GM21360 (cell line): ENCODE data around the gene KRTAP10-5.
"Not testable (repeated sequence)": the region's sequence is repeated elsewhere in the genome, so short reads cannot be mapped to it uniquely, and the experiment has no call there.

Experiments
- ATAC-seq: cut with Tn5 transposase; IDR thresholded peaks from one replicate; pipeline ENCODE4 v1.9.1; 2021; ENCODE audit warnings: mild to moderate bottlenecking, moderate library complexity; ENCODE audit not compliant: unreplicated experiment

The KRTAP10-5 gene

DNA sequence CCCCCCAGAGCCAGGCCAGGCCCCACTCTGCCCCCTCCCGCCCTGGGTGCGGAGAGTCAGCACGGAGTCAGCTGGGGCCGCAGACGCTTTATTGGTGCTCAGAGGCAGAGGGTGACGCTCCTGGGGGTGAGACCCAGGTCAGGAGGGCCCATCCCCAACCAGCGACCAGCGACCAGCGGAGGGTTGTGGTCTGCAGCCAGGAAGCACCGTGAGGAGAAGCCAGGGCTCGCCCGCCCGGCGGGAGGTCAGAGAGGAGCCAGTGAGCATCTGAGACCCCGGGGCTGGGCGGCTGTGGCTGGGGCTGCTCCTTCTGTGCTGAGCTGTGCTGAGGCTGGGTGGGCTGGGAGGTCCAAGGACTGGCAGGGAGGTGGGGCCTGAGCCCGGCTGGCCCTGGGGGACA, 30.1 kb downstream of the KRTAP10-5 start:
- not testable (repeated sequence) for ATAC-seq

DNA sequence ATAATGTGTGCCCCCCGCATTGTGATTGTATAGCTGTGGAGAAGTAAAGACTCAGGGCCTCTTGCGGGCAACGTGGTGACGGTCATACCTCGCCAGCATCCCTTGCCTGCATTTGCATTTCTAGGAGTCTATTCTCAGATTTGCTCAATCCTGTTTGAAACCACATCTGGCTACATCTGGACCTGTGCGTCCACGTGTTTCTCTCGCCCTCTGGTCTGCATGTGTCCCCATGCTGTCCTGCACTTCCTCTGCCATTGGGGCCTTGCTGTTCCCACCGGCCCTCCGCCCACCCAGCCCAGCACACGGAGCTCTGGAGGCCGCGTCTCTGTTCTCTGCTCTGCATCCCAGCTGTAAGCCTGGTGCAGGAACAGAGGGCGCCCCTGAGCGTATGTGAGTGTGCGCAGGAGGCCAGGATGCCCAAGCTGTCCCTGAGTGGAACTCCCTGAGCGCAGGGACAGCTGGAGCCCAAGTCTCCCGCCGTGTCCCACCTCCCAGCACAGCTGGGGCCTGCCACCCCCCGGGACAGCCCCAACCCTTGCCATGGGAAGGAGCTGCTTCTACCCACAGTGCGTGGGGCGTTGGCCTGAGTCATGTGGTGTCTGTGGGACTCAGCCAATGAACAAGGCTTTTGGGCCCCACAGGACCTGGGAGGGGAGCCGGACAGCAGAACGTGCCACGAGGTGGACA, 30.7 kb downstream of the KRTAP10-5 start:
- ATAC-seq, result no peak

DNA sequence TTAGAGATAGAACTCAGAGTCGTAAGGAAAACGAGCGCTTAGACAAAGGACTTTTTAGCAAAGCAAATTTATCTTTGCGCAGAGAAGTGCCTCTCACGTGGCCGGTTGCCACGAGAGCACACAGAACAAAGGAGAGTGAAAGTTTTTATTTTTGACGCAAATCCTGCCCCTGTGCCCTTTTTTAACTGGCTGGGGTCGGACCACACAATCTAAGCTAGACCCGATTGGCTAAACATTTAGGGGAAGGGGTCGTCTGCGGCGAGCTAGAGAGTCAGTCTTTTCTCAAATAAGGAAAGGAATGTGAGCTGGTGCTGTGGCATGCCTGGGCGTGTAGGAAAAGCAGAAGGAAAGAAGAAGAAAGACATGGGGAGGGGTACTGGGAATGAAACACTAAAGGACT, 31.5 kb downstream of the KRTAP10-5 start:
- ATAC-seq, result no peak

DNA sequence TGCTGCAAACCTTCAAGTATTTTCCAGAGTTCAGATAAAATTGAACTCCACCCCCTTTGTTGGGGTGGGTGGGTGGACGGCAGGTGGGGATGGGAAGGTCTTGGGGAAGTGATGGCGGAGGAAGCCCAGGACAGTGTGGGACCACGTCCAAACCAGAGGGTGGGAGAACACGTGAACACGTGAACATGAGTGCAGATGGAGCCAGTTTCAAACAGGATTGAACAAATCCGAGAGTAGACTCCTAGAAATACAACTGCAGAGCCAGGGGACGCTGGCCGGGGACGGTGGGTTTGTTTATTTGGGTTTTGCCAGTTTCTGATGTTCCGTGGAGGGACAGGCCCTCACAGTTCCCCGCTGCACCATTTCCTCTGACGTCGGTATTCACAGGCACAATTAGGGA, 32.0 kb downstream of the KRTAP10-5 start:
- ATAC-seq, result no peak

DNA sequence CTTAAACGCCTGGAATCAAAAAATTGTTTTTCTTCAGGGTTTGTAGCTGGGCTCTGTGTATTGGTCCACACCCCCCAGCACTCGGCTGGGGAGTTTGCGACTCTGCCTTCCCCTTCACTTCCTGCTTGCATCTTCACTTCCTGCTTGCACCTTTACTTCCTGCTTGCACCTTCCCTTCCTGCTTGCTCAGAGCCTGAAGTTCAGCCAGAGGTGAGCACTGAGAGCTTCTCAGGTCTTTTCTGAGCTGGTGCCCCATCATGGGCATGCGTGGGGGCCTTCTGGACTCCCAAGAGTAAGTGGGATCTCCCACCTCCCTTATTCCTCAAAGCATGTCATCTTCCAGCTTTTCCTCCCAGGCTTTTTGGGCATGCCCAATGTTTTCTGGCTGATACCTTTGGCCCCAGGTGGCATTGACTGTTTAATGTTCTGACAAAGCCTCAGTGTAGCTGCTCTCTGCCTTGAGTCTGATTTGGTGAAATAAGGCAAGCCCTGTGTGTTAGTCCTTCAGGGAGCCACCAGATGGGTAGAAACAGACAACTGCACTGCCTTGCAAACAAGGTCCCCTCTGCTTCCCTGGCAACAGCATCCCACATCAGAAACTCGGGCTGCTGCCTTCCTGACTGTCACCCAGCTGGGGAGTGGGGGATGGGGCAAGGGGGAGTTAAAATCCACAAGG, 32.6 kb downstream of the KRTAP10-5 start:
- ATAC-seq, result no peak

DNA sequence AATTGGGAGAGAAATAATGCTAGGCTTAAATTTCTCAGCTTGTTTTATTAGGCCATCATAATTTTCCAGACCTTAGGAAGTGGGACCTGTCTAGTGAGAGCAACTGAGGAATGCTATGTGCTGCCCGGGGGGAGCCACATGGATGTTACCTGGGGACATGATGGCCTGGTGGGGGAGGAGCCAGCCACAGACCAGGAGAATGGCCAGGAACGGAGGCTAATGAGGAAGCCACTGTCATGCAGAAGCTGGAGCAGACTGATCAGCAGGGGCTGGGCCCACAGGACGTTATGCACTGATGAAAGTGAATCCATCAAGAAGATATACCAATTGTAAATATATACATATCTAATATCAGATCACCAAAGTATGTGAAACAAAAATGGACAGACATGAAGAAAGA, 35.8 kb downstream of the KRTAP10-5 start:
- no peak for ATAC-seq

DNA sequence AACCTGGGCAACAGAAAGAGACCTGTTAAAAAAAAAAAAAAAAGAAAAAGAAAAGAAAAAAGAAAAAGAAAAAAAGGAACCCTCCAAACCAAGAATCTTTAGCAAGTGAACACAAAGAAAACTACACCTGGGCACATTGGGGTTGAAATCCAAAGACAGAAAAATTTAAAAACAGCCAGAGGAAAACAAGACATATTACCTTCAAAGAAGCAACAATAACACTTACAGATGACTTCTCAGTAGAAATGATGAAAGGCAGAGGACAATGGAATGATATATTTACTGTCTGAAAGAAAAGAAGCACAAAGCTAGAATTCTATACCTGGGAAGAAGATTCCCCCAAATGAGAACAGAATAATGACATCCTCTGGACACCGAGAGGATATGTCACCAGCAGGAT, 37.7 kb downstream of the KRTAP10-5 start:
- ATAC-seq, result no peak

DNA sequence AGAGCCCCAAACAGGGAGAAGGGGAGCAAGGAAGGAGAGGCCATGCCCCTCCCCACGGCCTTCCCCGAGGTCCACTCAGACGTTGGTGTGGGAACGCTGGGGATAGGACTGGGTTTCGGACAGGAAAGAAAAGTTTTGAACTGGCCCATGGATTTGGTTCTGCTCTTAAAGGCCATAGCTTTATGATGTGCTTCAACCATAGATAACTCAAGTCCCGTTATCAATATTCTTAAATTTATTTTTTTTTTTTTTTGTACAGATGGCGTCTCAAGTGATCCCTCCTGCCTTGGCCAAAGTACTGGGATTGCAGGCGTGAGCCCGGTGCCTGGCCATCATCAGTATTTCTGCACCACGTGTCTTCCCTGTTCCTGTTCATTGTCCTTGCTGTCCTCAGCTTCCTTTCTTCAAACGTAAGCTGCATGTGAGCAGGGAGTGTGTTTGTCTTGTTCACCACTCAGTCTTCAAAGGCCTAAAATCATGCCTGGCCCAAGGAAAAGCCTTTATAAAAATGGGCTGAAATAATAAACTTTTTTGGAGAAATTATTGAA, 39.6 kb downstream of the KRTAP10-5 start:
- no peak for ATAC-seq

DNA sequence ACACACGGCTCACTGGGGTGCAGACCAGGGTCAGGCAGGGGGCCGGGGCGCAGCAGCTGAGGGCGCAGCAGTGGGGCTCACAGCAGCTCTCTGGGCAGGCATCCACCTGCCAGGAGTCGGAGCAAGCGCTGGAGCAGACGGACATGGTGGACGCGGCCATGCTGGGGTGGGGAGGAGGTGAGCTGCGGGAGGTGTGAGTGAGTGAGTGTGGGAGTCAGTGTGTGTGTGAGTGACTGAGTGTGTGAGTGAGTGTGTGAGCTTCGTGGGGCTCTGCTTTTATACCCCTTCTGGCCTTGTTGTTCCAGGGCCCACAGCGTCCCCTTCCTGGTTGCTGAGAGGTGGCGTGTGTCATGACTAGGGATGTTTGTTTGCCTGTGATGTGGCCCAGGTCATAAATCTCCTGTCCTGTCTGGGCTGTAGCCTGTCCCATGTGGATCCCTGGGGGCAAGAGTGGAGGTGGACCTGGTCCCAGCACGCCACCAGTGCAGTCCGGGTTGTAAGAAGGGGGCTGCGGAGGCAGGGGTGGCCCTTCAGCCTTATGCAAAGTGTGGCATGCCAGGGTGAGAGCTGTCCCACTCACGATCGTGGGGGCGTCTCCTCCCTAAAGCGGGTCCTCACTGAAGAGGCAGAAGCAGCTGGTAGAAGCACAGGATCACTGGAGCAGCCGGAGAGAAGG, 40.3 kb downstream of the KRTAP10-5 start, which contains the start of gene KRTAP10-1:
Gene KRTAP10-1 (minus strand): TSS at position 205 of the 676 bp plus-strand sequence. CDS start 45 bp downstream, at position 160.
- ATAC-seq, result no peak

DNA sequence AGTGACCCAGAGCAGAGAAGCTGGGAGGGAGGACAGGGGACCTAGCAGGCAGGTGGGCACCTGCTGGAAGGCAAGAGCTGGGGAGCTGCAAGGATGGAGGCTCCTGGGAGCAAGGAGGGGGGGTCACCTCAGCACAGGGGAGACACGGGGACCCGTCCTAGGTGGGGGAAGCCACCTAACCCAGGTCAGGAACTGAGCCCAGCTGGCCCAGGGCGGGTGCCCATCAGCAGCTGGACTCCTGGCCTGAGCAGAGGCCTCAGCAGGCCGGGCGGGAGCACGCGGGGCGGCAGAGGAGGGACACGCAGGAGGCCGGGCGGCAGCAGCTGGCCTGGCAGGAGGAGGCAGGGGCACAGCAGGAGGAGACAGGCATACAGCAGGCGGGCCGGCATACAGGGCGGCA, 41.4 kb downstream of the KRTAP10-5 start:
- no peak for ATAC-seq

DNA sequence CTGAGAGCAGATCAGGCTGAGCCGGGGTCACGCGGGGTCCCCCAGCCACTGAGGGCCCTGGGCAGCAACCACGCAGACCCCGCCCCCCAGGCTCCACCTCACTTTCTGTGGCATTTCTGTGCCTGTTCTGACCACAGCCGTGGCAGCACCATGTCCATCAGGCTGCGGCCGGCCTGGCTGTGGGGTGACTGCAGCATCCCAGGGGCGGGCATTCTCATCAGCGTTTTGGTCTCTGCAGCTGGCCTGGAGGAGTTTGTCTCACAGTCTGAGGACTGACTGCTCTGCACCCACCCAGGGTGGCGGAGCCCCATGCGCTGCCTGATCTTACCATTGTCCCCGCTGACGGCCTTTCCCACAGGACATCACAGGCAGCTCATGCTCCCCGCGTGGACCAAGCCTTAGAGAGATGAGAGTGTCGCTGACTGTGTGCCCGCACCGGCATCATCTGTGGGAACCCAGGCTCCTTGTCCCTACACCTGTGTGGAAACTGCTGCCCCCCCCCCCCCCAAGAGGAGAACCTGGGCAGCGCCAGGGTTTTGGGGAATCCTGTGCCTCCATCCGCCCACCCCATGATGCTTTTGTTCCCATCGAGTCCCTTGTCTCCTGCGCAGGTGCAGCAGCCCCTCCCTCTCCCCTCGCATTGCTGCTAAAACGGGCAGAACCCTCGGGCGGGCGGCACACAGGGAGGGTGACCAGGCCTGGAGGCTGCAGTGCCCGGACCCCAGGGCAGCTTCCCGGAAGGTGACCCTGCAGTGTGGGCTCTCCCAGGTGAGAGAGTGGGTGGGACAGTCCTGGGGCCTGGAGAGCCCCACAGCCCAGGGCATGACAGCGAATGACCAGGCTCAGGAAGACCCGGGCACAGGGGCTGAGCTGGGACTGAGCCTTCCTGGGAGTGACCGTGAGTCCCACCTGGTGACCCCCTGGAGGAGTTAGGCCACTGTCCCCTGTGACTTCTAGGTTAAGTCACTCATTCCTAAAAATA, 42.2 kb downstream of the KRTAP10-5 start:
- ATAC-seq, result no peak

DNA sequence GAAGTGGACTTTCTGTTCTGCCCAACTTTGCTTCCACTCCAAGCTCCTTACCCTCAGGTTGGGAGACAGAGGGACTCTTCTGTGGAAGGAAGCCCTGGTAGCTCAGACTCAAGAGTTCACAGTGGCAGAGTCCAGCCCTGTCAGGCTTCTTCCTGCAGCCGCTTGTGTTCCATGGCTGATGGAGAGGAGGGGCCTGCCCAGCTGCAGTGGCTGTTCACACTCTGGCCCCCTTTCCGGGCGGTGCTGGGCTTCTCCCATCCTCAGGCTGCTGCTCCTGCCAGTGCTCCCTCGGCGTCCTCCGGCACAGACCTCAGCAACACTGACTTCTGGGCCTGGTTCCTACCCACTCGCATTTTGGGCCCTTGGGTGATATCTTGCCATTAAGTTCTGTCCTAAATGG, 44.4 kb downstream of the KRTAP10-5 start:
- no peak for ATAC-seq

DNA sequence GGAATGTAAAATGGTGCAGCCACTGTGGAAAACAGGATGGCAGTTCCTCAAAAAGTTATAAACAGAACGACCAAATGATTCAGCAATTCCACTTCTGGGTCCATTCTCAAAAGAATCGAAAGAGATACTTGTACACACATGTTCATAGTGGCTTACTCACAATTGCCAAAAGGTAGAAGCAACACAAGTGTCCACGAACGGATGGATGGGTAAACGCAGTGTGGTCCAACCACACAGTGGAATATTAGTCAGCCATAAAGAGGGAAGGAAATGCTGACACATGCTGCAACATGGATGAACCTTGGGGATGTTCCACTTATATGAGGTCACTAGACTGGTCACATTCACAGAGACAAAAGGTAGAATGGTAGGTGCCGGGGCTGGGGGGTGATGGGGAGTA, 45.7 kb downstream of the KRTAP10-5 start:
- no peak for ATAC-seq

DNA sequence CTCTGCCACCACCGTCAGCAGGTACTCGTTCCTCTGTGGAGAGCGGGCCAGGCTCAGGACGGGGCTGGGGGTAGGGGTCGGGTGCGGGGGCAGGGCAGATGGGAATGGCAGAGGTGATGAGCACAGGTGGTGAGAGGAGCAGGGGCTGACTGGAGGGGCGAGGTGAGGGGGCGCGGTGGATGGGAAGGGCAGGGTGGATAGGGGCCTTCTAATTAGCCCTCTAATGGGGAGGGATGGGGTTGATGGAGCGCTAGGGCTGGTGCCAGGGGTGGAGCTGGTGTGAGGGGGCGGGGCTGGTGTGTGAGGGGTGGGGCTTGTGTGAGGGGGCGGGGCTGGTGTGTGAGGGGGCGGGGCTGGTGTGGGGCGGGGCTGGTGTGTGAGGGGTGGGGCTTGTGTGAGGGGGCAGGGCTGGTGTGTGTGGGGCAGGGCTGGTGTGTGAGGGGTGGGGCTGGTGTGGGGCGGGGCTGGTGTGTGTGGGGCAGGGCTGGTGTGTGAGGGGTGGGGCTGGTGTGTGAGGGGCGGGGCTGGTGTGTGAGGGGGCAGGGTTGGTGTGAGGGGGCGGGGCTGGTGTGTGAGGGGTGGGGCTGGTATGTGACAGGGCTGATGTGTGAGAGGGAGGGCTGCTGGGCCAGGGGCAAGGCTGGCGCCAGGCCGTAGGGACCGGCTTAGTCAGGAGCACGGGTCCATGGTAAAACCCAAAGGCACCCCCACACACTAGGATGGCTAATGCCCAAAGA, 46.3 kb downstream of the KRTAP10-5 start:
- ATAC-seq, result no peak

DNA sequence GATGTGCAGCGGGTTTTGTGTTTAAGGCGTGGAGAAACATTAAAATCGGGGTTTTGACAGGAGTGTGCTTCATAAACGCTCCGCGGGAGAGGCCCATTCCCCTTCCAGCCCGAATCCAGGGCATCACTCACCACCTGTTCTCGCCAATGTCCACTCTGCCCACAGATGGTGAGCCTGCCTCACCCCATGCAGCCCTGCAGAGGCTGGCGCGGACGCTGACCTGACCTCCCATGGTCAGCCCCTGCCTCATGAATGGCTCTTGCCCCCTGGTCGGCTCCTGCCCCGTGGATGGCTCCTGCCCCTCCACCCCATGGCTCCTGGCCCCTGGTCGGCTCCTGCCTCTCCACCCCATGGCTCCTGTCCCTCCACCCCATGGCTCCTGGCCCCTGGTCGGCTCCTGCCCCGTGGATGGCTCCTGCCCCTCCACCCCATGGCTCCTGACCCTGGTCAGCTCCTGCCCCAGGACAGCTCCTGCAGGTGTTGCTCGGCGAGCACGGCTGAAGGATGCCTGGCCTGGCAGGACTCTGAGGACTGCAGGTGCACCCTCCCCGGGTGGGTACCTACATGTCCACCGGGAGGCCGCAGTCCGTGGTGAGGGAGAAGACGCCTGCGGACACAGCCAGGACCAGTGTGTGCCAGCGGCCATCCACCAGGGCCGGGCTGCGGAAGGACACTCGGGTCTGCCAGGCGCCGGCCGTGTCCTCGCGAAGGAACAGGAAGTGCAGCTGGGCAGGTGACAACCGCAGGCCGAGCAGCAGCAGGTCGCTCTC, 47.1 kb downstream of the KRTAP10-5 start:
- no peak for ATAC-seq

DNA sequence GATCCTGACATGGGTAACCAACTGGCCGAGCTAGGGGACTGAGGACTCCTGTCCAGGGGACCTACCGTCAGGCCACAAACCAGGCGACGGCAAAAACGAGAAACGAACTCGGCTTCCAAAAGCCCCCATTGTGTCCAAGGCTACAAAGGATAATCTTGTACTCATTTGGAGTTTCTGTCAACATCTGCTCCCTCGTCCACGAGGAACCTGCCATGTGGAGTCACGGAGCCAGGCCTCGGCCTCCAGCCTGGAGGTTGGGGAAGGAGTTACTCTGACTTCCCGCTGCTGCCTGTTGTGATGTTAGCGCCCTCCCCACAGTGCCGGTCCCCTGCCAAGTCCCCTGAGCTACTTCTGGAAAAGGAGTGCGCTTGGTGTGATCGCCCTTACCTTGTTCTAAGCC, 47.7 kb downstream of the KRTAP10-5 start:
- no peak for ATAC-seq

DNA sequence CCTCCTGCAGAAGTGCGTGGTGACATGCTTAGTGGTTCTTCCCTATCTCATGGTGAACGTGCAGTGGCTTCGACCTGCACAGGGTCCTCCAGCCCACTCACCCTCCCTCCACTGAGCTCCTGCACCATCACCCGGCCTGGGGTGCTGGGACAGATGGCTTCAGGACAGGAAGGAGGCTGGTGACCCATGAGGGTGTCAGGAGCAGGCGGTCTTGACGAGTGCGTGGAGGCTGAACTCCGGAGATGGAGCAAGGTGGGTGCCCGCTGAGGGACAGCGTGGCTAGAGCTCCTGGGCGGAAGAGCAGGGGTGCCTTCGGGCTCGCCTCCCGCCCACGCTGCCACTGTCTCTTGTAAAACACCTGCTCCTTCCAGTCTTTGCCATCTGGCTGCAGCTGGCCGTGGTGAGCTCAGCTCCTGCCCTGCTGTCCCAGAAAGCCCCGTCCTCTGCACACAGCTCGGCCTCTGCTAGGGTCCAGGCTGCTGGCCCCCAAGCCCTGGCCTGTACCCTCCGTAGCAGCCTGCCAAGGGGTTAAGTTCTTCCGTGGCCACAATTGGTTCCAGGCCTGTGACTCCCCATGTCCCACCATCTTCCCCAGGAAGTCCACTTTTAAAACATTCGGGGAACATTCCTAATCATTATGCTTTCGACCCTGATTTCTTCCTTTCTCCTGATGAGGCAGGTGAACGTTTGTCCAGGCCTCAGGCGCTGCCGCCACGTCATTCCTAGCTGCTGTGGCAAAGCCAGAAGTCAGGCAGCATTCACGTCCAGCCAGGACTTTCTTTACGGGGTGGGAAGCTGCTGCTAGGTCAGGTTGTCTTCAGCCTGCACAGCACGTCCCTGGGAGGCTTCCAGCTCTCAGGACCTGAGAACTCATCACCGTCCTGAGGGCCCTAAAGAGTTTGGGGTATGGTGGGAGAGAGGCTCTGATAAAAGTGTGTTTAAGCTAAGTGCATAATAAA, 48.5 kb downstream of the KRTAP10-5 start:
- ATAC-seq, result no peak
